ENCODE measurements around the gene USP21.
A peak's percentile ranks its signal among the peaks of the same experiment; 100 is the strongest.

The USP21 gene

DNA sequence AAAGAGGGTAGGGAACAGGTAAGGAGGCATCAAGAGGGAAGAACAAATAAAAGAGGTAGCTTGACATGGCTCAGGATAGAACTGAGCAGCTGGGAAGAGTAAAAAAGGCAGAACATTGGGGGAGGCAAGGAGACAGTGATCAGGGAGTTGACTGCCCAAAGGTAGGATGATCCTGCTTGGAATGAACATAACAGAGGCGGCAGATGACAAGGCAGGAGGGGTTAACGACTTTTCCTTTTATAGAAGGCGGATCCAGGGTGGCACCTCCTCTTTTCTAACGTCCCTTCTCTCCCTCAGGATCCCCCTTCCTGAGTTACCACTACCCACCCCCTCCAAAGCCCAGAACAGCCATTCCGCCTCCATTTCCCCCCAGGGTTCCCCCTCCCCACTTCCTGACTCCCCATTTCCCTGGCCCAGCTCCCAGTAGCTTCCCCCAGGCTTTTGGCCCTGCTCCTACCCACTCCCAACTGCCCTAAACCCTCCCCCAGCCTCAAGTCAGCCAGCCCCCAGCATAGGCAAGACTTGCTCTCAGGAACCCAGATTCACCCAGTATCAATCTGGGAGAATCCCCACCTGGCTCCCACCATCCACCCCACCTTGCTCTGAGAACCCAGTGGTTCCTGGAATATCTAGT lies 40.3 kb downstream of the USP21 start:
- DNase-seq (ENCODE audit: low spot score) = no peak
- TF ChIP-seq, protein P1, sequence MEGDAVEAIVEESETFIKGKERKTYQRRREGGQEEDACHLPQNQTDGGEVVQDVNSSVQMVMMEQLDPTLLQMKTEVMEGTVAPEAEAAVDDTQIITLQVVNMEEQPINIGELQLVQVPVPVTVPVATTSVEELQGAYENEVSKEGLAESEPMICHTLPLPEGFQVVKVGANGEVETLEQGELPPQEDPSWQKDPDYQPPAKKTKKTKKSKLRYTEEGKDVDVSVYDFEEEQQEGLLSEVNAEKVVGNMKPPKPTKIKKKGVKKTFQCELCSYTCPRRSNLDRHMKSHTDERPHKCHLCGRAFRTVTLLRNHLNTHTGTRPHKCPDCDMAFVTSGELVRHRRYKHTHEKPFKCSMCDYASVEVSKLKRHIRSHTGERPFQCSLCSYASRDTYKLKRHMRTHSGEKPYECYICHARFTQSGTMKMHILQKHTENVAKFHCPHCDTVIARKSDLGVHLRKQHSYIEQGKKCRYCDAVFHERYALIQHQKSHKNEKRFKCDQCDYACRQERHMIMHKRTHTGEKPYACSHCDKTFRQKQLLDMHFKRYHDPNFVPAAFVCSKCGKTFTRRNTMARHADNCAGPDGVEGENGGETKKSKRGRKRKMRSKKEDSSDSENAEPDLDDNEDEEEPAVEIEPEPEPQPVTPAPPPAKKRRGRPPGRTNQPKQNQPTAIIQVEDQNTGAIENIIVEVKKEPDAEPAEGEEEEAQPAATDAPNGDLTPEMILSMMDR (IDR thresholded peaks at IDR 0.05; ENCODE audit: borderline replicate concordance, control extremely low read depth, extremely low read depth, insufficient read depth, missing control alignments) = no peak
- in situ Hi-C loops (cut with MboI; ENCODE audit: low sequenced_read_pairs, unreplicated experiment) = no loop called here

DNA sequence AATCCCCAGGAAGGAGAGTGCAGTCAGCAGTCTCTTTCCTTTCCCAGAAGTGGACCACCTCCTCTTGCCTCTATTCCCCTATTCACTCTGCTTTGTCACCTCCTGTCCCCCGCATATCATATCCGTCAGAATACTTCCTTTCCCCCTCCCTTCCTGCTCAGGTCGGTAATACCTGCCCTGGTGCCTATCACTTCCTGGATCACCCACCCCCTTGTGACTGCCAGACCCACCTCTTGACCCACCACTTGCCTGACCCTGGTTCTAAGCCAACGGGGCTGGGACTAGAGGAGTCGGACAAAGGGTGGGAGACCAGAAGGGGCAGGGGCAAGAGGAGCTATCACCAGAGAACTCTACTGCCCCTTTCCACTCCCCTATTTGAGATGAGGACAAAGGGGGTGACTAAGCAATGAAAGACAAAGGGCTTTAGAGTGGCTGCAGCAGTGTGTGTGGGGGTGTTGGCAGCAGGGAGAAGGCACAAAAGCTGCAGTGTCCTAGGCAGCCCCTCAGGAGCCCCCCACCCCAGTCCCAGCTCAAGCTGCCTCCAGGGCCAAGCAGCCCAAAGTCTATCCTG lies 41.2 kb downstream of the USP21 start:
- peak; percentile 18 for DNase-seq (ENCODE audit: low spot score)
- in situ Hi-C loops (cut with MboI; ENCODE audit: low sequenced_read_pairs, unreplicated experiment) = no loop called here
- TF ChIP-seq, protein P1 (IDR thresholded peaks at IDR 0.05; ENCODE audit: borderline replicate concordance, control extremely low read depth, extremely low read depth, insufficient read depth, missing control alignments) = no peak

DNA sequence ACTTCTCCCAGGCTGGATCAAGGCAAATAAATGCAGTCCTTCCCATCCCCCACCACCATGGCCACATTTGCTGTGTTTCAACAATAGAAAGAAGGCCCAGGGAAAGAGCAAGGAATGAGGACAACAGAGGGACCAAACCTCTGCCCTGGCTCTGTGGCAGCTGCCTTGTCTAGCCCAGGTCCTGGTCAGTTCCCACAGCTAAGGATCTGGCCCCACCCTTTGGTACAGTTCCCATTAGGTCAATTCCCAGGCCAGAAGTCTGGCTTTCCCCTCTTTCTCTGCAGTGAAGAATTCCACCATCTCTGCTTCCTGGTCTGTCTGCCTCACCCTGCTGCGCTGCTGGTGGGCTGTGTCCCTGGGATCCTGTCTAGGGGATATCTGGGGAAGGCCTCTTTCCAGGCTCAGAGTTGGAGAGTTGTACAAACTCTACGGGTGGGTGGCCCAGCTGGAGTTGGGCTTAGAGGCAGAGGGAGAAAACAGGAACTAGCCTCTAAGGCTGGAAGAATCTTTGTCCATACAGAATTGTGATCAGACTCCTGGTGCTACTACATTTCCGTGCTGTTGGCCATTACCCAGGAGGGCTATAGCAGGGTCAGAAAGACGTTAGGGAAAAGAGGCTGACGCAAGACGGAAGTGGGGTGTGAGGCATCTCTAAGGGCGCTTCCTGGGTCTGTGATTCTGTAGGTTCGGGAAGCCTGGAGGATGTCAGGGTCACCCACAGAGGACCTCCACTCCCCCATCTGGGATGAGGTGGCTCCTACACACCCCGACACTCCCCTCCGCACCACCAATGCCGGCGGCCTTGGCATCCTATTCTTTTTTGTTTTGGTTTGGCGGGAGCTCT lies 41.9 kb downstream of the USP21 start:
- TF ChIP-seq, protein P1 (IDR thresholded peaks at IDR 0.05; ENCODE audit: borderline replicate concordance, control extremely low read depth, extremely low read depth, insufficient read depth, missing control alignments) = no peak

DNA sequence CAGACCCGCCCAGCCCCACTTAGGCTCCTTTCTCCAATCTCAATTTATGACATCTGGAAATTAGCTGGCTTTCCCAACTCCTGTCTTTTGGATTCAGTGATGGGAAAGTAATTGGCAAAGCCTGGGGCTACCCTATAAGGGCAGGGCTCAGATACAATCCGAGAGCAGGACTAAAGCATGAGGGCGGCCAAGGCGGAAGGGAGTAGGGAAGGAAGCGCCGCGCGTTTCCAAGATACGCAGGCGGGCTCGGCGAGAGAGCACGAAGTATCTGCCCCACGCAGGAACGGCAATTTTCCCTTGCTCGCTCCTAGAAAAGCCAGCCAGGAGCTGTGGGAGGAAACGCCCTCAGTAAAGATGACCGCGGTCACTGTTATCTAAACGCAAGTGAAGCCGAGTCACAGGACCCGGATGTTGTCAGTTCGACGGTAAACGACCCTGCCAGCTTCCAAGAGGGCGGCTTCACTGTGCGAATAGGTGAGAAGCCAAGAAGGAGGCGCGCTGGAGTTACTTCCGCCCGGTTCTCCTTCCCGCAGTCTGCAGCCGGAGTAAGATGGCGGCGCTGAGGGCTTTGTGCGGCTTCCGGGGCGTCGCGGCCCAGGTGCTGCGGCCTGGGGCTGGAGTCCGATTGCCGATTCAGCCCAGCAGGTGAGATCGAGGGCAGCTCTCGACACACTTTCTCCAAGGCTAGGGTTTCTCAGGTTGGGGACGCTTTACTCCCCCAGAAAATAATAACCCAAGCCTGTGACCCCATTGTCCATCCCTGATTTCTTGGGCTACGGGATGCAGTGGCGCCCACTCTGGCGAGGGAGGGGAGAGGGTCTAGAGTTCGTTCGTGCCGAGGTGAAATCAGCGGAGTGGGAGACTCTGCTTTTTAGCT lies 42.8 kb downstream of the USP21 start, which contains the start of gene NDUFS2:
Gene NDUFS2 (plus strand): TSS at position 532 of the 877 bp plus-strand sequence. CDS start 19 bp downstream, at position 551.
- TF ChIP-seq, protein P1 (IDR thresholded peaks at IDR 0.05; ENCODE audit: borderline replicate concordance, control extremely low read depth, extremely low read depth, insufficient read depth, missing control alignments) = no peak
- in situ Hi-C loops (cut with MboI; ENCODE audit: low sequenced_read_pairs, unreplicated experiment) = no loop called here
- peak; percentile 96 for DNase-seq (ENCODE audit: low spot score)

More for the DNA sequence above, 41.9 kb downstream of the USP21 start:
- in situ Hi-C loops (cut with MboI; ENCODE audit: low sequenced_read_pairs, unreplicated experiment) = no loop called here
- DNase-seq (ENCODE audit: low spot score) = peak; percentile 22

DNA sequence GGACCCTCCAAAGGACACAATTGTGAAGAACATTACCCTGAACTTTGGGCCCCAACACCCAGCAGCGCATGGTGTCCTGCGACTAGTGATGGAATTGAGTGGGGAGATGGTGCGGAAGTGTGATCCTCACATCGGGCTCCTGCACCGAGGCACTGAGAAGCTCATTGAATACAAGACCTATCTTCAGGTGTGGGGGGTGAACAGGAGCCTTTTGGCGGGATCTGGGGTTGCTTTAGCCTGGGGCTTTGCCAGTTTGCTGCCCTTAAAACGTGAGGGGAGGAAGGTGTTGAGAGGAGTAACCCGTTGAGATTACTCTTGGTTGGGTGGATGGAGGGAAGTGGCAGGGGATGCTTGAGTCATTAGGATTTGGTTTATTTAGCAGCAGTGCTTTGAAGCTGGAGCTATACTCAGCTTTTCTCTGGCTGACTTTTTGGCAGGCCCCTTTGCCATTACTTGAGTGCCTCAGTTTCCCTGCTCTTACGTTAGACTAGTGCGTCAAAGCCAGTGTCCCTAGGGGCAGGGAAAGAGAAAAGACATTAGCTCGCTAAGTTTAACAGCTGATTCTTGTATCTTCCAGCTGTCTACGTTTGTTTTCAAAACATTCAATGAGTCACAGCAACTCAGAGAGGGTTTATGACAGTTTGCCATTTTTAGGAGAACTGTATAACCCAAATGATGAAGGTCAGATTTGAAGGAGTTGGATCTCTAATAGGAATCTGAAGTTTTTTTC lies 47.3 kb downstream of the USP21 start:
- in situ Hi-C loops (cut with MboI; ENCODE audit: low sequenced_read_pairs, unreplicated experiment) = no loop called here
- TF ChIP-seq, protein P1 (IDR thresholded peaks at IDR 0.05; ENCODE audit: borderline replicate concordance, control extremely low read depth, extremely low read depth, insufficient read depth, missing control alignments) = no peak
- DNase-seq (ENCODE audit: low spot score) = no peak

Measured in GM13976 (cell line).